ENCODE data around the gene SLC17A1.

DNA sequence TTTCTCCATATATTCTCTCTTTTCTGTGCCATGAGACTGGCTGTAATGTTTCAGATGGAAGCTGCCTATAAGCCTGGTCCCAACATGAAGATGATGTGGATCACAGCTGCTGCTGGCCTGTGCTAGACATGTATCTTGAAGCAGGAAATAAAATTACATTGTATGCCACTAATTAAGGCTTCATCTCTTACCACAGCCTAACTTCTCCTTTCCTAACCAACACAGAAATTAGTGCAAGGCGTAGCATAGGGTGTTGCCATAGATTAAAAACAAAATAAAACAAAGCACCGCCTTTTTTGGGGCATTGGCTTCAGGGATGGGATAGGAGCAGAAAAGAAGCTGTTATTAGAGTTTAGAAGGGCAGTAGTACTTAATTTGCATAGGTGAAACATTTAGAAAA is 82.0 kb downstream of the SLC17A1 start:
- TF ChIP-seq, protein P1, sequence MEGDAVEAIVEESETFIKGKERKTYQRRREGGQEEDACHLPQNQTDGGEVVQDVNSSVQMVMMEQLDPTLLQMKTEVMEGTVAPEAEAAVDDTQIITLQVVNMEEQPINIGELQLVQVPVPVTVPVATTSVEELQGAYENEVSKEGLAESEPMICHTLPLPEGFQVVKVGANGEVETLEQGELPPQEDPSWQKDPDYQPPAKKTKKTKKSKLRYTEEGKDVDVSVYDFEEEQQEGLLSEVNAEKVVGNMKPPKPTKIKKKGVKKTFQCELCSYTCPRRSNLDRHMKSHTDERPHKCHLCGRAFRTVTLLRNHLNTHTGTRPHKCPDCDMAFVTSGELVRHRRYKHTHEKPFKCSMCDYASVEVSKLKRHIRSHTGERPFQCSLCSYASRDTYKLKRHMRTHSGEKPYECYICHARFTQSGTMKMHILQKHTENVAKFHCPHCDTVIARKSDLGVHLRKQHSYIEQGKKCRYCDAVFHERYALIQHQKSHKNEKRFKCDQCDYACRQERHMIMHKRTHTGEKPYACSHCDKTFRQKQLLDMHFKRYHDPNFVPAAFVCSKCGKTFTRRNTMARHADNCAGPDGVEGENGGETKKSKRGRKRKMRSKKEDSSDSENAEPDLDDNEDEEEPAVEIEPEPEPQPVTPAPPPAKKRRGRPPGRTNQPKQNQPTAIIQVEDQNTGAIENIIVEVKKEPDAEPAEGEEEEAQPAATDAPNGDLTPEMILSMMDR (IDR thresholded peaks at IDR 0.05) = no peak
- no peak for TF ChIP-seq POLR2A (IDR thresholded peaks at IDR 0.05)

Measured in uterus (tissue), 2 donors.